Stimulated activated naive CD4-positive, alpha-beta T cell treated with Interleukin-2 at 50 U/mL for 16 hours (primary cell): ENCODE data around the gene SDCCAG8.

ENCODE experiments used
- DNase-seq: peaks from one replicate; lab custom pipeline; 2025; lab: John Stamatoyannopoulos, UW

SDCCAG8 gene

GRCh38 chr1:243281672-243282071 is 25.8 kb downstream of the SDCCAG8 start:
- DNase-seq: no peak

DNA sequence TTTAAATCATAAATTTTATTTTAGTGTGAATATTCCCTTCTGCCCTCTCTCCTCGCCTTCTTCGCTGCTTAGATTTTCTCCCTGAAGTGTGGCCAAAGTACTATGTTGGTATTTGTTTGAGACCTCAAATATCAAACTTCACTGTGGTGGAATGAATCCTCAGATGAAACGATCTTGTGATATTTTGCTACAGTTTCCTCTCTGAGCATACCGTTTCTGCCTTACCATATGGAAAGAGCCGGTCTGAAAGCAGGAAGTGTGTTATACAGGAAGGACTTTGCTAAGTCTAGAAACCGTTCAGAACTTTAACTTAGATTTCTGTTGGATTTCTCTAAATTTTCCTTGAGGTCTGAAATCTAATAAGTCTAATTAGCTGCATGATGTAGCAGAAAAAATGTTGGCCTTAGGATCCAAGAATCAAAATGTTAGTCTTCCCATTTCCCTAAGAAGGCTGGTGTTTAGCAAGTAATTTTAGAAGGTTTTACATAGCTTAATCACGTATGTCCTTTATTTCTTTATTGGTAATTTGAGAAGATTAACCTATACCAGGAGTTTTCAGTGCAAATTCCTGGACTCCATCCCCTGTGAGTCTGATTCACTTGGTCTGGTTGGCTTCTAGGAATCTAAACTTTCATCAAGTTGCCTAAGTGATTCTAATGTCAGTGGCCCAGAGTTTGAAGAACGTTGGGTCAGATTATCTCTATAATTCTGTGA is 30.7 kb downstream of the SDCCAG8 start:
- DNase-seq: no peak

DNA sequence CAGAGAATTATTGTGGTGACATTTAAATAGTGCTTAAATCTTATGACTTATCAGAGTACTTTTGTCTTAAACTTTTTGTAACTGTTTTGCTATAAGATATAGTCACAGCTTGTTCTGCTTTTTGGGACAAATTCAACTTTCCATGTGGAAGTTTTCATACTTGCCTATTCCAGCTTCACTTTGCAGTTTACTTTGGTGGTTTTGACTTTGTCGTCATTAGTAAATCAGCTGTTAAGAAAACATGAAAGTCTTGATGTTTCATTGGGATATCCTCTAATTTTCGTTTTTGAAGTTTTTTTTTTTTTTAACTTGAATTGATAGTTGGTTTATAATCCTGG is 31.3 kb downstream of the SDCCAG8 start:
- DNase-seq: no peak

DNA sequence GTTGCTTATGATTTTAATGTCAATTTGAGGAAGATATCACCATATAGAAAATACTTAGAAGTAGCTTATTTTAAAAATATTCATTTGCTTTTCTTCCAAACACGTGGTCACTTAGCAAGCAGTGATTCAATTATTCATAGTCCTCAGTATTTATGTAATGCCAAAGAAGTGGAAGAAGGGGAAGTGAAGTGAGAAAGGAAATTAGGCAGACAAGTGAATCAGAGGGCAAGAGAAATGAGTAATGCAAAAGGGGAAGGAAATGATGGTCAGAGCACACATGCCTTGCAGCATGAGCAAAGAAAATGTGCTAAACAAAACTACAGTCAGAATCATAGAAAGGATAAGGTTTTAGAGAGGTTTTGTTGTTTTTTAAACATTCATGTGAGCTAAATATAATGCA is 31.8 kb downstream of the SDCCAG8 start:
- DNase-seq: no peak

DNA sequence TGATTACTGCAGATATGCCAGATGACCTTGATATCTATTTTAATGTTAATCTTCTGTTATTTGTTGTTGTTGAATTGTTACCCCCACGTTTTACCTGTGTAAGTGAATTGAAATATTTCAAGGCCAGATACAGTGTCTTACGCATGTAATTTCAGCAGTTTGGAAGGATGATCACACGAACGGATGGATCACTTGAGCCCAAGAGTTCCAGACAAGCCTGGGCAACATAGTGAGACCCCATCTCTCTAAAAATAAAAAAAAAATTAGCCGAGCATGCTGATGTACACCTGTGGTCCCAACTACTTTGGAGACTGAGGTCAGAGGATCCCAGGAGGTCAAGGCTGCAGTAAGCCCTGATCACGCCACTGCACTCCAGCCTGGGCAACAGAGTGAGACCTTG is 32.2 kb downstream of the SDCCAG8 start:
- no peak for DNase-seq

GRCh38 chr1:243291292-243291691 is 35.5 kb downstream of the SDCCAG8 start:
- DNase-seq: no peak

DNA sequence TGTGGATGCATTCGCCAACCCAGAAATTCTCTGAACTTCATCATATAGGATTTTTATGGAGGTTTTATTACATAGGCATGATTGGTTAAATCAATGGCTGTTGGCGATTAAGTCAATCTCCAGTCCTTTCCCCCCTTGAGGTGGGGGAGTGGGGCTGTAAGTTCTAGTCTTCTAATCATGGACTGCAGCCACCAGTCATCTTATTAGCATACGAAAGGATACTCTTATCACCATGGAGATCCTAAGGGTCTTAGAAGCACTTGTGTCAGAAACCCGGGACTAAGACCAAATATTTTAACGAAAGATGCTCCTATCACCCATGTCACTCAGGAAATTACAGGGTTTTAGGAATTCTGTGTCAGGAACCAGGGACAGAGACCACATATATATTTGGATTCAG is 36.3 kb downstream of the SDCCAG8 start:
- no peak for DNase-seq

DNA sequence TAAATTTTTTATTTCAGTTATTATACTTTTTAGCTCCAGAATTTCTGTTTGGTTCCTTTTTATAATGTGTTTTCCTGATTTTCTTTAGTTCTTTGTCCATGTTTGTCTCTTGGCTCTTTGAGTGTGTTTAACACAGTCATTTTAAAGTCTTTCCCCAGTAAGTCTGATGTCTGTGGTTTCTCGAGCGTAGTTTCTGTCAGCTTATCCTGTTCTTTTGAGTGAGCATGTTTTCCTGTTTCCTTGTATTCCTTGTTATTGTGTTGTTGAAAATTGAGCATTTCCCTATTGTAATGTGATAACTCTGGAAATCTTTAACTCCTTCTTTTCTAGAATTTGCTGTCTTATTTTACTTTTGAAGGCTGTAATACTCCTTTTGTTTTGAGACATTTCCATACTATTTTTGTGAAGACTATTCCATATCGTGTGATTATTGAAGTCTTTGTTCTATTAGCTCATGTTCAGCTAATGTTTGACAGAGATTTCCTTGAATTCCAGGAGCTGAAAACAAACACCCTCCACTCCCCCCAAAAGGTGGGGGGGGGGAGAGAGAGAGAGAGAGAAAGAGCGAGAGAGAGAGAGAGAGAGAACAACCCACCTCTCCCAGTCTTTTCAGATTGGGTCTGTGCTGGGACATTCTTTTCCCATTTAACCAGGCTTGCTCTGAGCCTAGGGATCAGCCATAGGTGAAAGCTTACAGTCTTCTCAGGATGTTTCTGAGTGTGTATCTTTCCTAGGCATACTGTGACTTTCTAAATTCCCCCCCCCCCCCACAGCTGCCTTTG is 38.3 kb downstream of the SDCCAG8 start:
- no peak for DNase-seq

GRCh38 chr1:243294723-243295121 is 38.9 kb downstream of the SDCCAG8 start:
- no peak for DNase-seq

GRCh38 chr1:243299069-243299468 is 43.2 kb downstream of the SDCCAG8 start:
- no peak for DNase-seq

- DNase-seq: no peak
Observed at GRCh38 chr1:243301059-243301458, 45.2 kb downstream of the SDCCAG8 start.

GRCh38 chr1:243311809-243312208 is 56.0 kb downstream of the SDCCAG8 start:
- no peak for DNase-seq

DNA sequence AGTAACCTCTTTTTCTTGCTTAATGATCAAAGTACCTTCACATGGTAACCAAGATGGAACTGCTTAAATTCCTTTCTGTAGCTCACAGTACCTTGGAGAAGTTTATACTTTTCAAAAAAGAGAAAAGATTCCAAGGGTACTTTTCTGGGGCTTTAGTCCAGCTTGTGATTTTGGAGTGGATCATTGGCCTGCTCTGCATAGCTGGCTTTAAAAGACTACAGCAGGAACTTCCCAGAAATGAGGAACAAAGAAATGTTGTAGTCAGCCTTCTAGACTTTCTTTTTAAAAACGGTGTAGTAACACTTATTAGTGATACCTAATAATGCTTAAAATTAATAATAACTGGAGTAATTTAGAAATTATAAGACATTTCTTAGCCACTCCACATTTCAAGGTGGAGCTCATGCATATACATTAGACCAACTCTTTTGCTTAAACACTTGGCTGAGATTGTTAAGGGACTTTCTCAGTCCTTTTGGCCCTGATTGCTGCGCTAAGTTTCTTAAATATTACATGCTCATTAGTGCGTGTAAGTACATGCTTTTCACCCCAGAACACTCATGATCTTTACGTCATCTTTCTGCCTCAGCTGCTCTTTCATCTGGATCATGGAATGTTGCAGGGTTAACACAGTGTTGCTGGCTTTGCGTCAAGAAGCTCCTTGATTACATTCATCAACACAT is 57.3 kb downstream of the SDCCAG8 start:
- DNase-seq: no peak

- DNase-seq: no peak
Observed at GRCh38 chr1:243313635-243314536, 58.0 kb downstream of the SDCCAG8 start.

DNA sequence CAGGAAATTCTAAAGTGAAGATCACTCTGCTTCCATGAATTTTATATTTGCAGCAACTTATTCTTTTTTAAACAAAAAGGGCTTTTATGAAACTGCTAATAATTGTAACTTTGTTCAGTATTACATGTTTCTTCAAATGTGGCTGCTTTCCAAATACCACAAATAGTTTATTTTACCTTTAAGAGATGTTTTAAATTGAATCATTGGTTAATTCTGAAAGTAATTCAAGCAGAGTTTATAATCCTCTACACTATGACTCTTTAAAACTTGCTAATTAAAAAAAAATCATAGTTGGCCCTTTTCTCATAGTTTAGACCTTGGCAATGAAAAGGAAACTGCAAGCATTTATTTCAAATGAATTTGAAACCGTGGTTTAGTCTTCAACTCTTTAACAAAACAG is 59.6 kb downstream of the SDCCAG8 start:
- DNase-seq: no peak

GRCh38 chr1:243315893-243316292 is 60.1 kb downstream of the SDCCAG8 start:
- DNase-seq: no peak

DNA sequence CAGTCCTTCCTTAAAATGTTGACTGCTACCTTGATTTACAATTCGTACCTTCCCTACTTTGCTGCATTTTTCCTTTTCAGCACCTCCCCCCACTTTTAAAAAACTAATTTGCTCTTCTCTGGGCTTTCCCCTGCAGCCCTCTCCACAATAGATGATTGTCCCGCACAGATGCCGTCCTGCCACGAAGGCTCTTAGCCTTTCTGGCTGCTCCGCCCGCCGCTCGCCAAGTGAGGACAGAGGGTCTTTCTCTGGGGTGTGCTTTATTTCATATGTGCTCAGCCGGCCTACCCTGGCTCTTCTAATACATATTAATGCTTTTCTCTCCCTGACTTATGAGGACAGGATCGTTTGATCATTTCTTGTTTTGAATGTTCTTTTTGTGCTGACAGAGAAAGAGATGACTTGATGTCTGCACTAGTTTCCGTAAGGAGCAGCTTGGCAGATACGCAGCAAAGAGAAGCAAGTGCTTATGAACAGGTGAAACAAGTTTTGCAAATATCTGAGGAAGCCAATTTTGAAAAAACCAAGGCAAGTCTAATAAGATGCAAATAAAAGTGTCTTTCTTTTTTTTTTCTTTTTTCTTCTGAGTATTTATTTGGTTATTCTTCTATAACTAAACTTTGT is 60.6 kb downstream of the SDCCAG8 start:
- no peak for DNase-seq

- DNase-seq: no peak
Observed at GRCh38 chr1:243320224-243320623, 64.4 kb downstream of the SDCCAG8 start.

DNA sequence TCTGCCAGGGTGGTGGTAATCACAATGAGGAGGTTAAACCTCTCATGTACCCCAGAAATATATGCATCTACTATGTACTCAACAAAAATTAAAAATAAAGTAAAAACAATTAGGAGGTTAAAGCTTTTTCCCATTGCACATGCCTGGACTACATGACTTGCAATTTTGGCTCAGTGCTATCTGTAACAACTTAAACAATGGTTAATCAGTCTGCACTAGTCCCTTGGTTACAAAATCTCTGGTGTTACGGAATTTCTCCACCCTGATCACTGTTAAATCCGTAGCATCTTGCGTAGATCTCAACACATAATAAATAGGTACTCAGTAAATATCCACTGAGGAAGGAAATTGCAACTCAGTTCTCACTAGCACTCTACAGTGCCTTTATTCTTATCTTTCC is 66.5 kb downstream of the SDCCAG8 start:
- no peak for DNase-seq

DNA sequence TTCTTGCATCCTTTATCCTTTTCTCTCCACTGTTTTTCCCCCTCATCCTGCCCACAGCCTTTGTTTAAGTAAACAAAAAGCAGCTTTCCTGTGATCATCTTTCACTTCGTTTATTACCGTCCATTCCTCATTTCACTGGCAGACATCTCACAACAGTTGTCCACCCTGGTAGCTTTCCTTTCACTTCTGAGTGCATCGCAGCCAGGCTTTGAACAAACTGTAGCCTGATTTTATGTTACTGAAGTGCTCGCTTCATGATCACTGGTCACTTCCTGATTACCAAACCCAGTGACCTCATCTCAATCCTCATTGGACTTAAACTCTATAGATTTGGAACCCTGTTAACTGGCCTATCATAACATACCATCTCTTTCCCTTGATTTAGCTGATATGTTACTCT is 67.7 kb downstream of the SDCCAG8 start:
- no peak for DNase-seq

- DNase-seq: no peak
Observed at GRCh38 chr1:243325305-243325890, 69.6 kb downstream of the SDCCAG8 start.
